Peyer's patch (tissue), 4 donors: ENCODE results near the gene PRICKLE2. TPM values are rescaled to one million over a fixed set of nuclear protein-coding genes. Genes with fewer than 3 reads are reported as not detected.
A peak's percentile ranks its signal among the peaks of the same experiment; 100 is the strongest.

Experiments
- DNase-seq, 3 donors: peaks; one replicate each; pipeline ENCODE4 v3.0.0-alpha.2; 2017 to 2019
- H3K27ac ChIP-seq, 4 donors: fragments of 200-600 bp; sonication (generic); one replicate each; pipeline ENCODE4 v1.5.1; 2016 to 2019
- H3K27me3 ChIP-seq, 2 donors: fragments of 200-600 bp; sonication (generic); one replicate each; pipeline ENCODE4 v1.5.1; 2019
- H3K36me3 ChIP-seq, 3 donors: fragments of 200-600 bp; sonication (generic); one replicate each; pipeline ENCODE4 v1.5.1; 2016 to 2019
- H3K4me1 ChIP-seq, 4 donors: fragments of 200-600 bp; sonication (generic); one replicate each; pipeline ENCODE4 v1.5.1; 2016 to 2019
- H3K4me3 ChIP-seq, 4 donors: fragments of 200-600 bp; sonication (generic); 1 replicate in 3 of 4; 2 replicates in 1 of 4; pipeline ENCODE4 v1.5.1; 2016 to 2019; ENCODE audit warnings: mild to moderate bottlenecking in 1 of 4
- H3K9me3 ChIP-seq, 4 donors: fragments of 200-600 bp; sonication (generic); one replicate each; pipeline ENCODE4 v1.5.1; 2016 to 2019; ENCODE audit warnings: mild to moderate bottlenecking in 1 of 4
- POLR2A ChIP-seq, 2 donors: fragments of 450-650 bp; IDR thresholded peaks; one replicate each; pipeline ENCODE4 v1.5.1; 2017; ENCODE audit warnings: antibody characterized with exemption in 2 of 2, mild to moderate bottlenecking in 2 of 2, moderate library complexity in 2 of 2
- total RNA-seq, 4 donors: library from RNA; depleted of rRNA; stranded (reverse); fragments of >200 nt; gene quantifications; one replicate each; pipeline ENCODE4 v1.1.0, GENCODE V29; 2016
- TF ChIP-seq, protein P1 (sequence below), 6 experiments: fragments of 450-650 bp in 4 of 6; fragments of 200-600 bp in 2 of 6; sonication (generic) in 1 of 6; IDR thresholded peaks; one replicate each; pipeline ENCODE4 v1.5.1; 2017 to 2019; ENCODE audit warnings: antibody characterized with exemption in 6 of 6, mild to moderate bottlenecking in 3 of 6, moderate library complexity in 1 of 6

The PRICKLE2 gene
- total RNA-seq, 4 donors from 2014 or later, result 3.5 to 22.3 (median 11.8) TPM

- no peak for TF ChIP-seq POLR2A (IDR thresholded peaks at IDR 0.05)
- TF ChIP-seq, protein P1, sequence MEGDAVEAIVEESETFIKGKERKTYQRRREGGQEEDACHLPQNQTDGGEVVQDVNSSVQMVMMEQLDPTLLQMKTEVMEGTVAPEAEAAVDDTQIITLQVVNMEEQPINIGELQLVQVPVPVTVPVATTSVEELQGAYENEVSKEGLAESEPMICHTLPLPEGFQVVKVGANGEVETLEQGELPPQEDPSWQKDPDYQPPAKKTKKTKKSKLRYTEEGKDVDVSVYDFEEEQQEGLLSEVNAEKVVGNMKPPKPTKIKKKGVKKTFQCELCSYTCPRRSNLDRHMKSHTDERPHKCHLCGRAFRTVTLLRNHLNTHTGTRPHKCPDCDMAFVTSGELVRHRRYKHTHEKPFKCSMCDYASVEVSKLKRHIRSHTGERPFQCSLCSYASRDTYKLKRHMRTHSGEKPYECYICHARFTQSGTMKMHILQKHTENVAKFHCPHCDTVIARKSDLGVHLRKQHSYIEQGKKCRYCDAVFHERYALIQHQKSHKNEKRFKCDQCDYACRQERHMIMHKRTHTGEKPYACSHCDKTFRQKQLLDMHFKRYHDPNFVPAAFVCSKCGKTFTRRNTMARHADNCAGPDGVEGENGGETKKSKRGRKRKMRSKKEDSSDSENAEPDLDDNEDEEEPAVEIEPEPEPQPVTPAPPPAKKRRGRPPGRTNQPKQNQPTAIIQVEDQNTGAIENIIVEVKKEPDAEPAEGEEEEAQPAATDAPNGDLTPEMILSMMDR (IDR thresholded peaks at IDR 0.05), result no peak
- DNase-seq, result no peak
- Histone ChIP-seq H3K27me3 (no peaks in the 10 kb centered on the region), H3K4me1 (peaks cover 0 to 13% (median 0%) of the 10 kb centered on the region in 4 donors), H3K4me3 (peak overlapping the region in 1 of 4 donors; percentile 35), H3K36me3 (no peaks in the 10 kb centered on the region), H3K27ac (peak overlapping the region; percentile 27 to 92 (median 52)), H3K9me3 (no peaks in the 10 kb centered on the region)
Measured at GRCh38 chr3:64265646-64266045, 40.4 kb upstream of the PRICKLE2 start.

DNA sequence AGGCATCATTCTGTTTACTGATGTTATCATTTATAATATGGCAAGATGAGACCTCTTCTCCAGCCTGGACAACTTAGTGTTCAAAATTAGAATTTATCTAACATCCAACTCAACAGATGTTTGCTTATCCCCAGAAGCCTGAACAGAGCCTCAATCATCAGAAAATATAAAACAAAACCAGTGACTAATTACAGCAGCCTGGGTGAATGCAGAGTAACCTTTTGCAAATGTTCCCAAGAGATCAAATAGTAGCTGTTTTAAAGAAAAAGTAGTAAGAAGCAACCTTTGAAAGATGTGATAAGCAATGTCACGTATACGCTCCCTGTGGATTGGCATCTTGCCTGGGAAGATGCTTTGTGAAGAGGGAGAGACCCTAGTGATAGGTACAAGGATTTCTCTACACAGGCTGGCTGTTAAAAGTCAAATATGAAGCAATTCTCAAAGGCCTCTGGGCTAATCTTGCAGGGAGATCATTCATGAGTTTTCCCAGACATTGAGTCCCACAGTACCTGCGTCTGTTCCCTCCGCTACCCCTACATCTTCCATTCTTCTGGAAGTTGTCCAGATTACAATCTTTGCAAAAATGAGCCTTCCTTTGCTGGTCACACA is 39.3 kb upstream of the PRICKLE2 start:
- Histone ChIP-seq H3K4me1 (peaks cover 0 to 13% (median 0%) of the 10 kb centered on the region in 4 donors), H3K4me3 (peak overlapping the region in 1 of 4 donors; percentile 13), H3K27me3 (no peaks in the 10 kb centered on the region), H3K27ac (peak overlapping the region in 2 of 4 donors; percentile 0 to 92), H3K36me3 (no peaks in the 10 kb centered on the region), H3K9me3 (no peaks in the 10 kb centered on the region)
- no peak for TF ChIP-seq POLR2A (IDR thresholded peaks at IDR 0.05)
- TF ChIP-seq, protein P1 (IDR thresholded peaks at IDR 0.05), result no peak
- no peak for DNase-seq

DNA sequence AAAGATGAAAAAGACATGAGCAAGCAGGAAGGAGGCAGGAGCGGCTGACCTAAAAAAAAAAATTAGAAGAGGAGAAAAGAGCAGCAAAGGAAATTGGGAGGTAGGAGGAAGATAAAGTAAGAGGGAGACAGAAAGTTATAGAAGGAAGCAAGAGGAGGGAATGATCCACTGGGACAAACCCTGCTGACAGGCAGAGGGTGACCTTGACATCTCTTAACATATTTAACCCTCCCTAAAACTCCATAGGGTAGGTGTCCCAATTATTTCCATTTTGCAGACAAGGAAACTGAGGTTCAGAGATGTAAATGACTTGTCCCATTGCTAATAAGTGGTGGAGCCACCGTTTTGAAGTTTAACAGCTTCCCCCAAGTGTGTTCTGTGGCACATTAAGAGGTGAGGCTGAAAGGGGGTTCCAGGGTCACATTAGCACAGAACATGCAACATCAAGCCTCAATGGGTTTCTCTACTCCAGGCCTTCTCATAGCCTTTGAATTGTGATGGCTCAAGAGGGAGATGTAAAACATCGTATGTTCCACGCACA is 37.4 kb upstream of the PRICKLE2 start:
- DNase-seq, result no peak
- H3K4me3 ChIP-seq, result no peak overlapping the region
- no peaks in the 10 kb centered on the region for H3K9me3 ChIP-seq
- TF ChIP-seq, protein P1 (IDR thresholded peaks at IDR 0.05), result no peak
- no peak for TF ChIP-seq POLR2A (IDR thresholded peaks at IDR 0.05)
- peak overlapping the region in 1 of 4 donors; percentile 3 for H3K27ac ChIP-seq
- peaks cover 0 to 15% (median 0%) of the 10 kb centered on the region in 4 donors for H3K4me1 ChIP-seq
- no peaks in the 10 kb centered on the region for H3K27me3 ChIP-seq
- no peaks in the 10 kb centered on the region for H3K36me3 ChIP-seq

GRCh38 chr3:64260431-64260830 is 35.2 kb upstream of the PRICKLE2 start:
- peak overlapping the region in 1 of 4 donors; percentile 59 for H3K27ac ChIP-seq
- H3K4me3 ChIP-seq, result no peak overlapping the region
- no peak for DNase-seq
- H3K4me1 ChIP-seq, result peaks cover 0 to 18% (median 0%) of the 10 kb centered on the region in 4 donors
- H3K9me3 ChIP-seq, result no peaks in the 10 kb centered on the region
- no peaks in the 10 kb centered on the region for H3K27me3 ChIP-seq
- no peaks in the 10 kb centered on the region for H3K36me3 ChIP-seq
- TF ChIP-seq, protein P1 (IDR thresholded peaks at IDR 0.05), result no peak
- no peak for TF ChIP-seq POLR2A (IDR thresholded peaks at IDR 0.05)

- Histone ChIP-seq H3K27ac (peak overlapping the region in 2 of 4 donors; percentile 25 to 59), H3K27me3 (no peaks in the 10 kb centered on the region), H3K9me3 (no peaks in the 10 kb centered on the region), H3K4me1 (peaks cover 0 to 16% (median 0%) of the 10 kb centered on the region in 4 donors), H3K36me3 (no peaks in the 10 kb centered on the region), H3K4me3 (no peak overlapping the region)
- TF ChIP-seq POLR2A (IDR thresholded peaks at IDR 0.05), result no peak
- TF ChIP-seq, protein P1 (IDR thresholded peaks at IDR 0.05), result no peak
- no peak for DNase-seq
Measured at GRCh38 chr3:64259636-64260035, 34.4 kb upstream of the PRICKLE2 start.
